NCI-H2196 treated with DMSO at 0.1 percent for 48 hours (cell line): ENCODE data around the gene RIPOR1.

Experiments
- DNase-seq: peaks from one replicate; lab custom pipeline; 2025; ENCODE audit not compliant: unreplicated experiment; lab: John Stamatoyannopoulos, UW

RIPOR1 gene

DNA sequence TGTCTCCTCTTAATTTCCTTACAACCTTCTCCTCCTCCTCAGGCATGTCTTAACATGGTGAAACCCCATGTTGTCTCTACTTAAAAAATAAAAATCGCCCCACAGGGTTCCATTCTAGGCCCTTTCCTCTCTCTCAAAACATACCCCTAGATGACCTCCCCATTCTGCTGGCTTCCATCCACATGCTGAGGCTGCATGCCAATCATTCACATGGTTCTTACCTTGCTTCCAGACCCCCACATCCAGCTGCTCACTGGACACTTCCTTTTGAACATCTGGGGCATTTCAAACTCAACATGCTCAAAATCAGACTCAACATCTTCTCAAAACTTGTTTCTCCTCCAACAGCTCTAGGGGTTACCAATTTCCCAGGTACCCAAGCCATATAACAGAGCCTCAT, 21.3 kb downstream of the RIPOR1 start:
- no peak for DNase-seq

- DNase-seq = no peak
These were observed 22.5 kb downstream of the RIPOR1 start for GRCh38 chr16:67551091-67551490.

- DNase-seq = no peak
These were observed 23.3 kb downstream of the RIPOR1 start for GRCh38 chr16:67551972-67552371.

DNA sequence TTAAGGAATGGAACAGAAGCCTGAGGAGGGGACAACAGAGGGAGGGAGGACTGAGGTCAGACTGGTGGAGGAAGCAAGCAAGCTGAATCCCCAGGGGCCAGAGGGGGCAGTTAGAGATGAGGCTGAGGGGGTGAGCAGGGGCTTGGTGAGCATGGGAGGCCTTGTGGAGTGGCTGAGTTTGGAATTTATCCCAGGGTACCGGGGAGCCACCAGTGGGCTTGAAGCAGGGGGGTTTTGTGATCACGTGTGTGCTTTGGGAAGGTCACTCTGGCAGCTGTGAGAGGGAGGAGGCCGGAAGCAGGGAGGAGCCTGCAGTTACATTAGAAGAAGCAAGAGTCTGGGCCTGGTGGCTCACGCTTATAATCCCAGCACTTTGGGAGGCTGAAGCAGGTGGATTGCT, 23.8 kb downstream of the RIPOR1 start:
- no peak for DNase-seq

- no peak for DNase-seq
These were observed 27.2 kb downstream of the RIPOR1 start for GRCh38 chr16:67555795-67556212.

GRCh38 chr16:67558859-67559258, 30.2 kb downstream of the RIPOR1 start:
- DNase-seq = no peak

DNA sequence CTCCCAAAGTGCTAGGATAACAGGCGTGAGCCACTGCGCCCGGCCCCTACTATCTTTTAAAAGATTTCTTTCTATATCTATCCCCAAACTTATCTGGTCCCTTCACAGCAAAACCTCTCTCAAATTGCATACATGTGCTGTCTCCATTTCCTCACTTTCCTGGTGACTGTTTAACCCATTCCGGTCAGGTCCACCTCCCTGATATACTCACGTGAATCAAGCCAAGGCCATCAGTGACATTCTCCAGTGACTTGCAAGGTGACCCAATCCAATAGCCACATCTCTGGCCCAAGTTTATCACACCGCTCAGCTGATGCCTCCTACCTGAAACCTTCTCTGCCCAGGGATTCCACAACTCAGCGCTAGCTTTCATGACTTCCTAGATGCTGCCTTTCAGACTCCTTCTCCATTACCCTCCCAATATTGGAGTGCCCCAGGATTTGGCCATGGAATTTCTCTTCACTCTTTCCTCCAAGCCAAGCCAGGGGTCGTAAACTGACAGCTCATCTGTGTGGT, 32.3 kb downstream of the RIPOR1 start:
- DNase-seq = no peak

DNA sequence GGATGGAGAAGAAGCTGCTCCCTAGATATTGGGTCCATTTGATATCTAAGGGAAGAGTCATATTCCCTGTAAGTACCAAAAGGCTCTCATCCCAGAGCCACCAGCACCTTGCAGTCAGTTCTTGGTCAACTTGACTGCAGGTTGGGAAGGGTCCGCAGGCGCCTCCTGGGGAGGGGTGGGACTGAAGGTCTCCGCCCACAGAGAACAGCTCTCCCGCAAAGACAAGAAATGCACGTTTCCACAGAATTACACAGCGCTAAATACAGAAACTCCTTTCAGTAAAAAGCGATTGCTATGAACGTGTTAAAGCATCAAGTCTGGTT, 32.8 kb downstream of the RIPOR1 start:
- DNase-seq = no peak

GRCh38 chr16:67561824-67562525, 33.3 kb downstream of the RIPOR1 start:
- peak; percentile 76 for DNase-seq

- peak; percentile 30 for DNase-seq
These were observed 33.9 kb downstream of the RIPOR1 start, which contains the start of gene CTCF for GRCh38 chr16:67562526-67562917. Gene CTCF (plus strand): TSS chr16:67562526. CDS start chr16:67610833, 48,307 bp downstream.

DNA sequence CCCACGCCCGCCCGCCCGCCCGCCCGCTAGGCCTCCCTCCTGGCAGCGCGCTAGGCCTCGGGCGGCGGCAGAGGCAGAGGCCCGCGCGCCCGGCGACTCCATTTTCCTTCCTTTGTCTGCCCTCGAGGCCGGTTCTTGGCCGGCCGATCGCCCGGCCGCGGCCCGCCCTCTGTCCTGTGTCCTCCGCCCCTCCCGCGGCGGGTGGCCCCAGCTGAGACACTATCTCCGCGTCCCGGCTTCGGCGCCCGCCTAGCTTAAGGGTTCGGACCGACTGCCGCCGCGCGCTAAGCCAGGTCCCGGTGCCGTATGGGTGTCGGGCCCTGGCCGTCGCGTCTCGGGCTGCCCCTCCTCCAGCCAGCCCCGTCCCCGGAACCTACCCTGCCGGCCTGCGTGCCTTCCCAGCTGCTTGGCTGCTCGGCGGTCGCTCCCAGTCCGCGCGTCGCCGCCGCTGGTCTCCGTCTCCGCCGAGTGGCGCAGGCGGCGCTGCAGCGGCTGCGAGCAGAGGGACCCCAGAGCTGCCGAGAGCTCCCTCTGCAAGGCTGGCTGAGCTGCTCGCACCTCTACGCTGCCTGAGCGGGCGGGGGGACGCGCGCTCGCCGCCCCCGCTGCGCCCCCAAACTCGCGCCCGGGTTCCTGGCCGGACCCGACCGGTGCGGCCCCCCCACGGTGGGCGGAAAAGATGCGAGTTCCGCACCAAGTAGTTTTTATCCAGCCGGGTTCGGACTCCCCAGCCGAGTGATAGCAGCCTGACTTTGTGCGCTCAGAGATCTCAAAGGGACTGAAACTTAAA, 34.5 kb downstream of the RIPOR1 start:
- no peak for DNase-seq

DNA sequence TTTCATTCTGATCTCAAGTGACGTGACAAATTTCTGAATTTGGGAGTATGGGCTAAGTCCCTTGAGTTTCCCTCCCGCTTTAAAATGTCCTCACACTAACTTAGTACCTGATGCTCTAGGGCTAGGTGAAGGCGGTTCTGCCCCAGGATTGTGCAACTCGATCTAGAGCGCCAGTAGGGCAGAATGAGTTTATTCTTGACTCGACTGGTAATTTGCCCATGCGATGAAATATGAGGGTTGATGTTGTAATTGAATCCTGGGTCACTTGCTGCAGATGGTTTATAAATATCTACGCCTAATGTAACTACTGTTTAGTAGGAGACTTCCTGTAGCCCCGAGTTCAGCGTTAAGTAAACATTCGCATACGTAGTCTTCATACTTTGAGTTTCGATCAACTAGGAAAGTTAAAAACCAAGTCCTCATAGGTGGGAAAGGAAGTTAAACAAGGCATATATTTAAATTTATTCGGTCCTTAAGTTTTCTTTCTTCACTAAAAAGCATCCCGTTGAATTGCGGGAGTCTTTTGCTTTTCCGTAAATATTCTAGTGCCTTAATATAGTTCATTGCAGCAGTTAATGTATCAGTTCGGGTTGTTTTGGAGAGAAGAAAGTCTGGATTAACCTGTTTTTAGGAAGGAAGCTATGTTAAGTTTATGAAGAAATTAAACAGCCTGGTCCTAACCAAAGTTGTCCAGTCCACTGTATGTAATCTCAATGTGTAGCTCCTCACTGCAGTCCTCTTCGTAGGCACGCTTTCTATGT, 35.3 kb downstream of the RIPOR1 start:
- no peak for DNase-seq

GRCh38 chr16:67565470-67566100, 37.0 kb downstream of the RIPOR1 start:
- no peak for DNase-seq

DNA sequence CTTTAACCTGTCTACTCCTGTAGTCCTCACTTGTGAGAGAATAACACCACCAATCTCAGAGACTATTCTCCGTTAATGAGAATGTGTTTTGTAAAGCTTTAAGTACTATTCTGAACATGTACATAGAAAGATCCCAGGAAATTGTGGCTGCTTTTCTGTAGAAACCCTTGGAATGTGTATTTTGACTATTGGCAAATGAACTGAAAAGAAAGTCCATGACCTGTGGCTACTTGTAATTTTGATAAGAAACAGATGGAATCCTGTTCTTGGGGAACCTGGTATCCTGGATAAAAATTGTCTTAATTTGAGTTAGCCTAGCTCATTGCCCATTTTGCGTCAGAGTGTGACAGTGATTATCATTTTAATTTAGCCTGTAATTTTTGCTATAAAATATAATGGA, 42.8 kb downstream of the RIPOR1 start:
- no peak for DNase-seq

- no peak for DNase-seq
These were observed 43.4 kb downstream of the RIPOR1 start for GRCh38 chr16:67571981-67572431.

DNA sequence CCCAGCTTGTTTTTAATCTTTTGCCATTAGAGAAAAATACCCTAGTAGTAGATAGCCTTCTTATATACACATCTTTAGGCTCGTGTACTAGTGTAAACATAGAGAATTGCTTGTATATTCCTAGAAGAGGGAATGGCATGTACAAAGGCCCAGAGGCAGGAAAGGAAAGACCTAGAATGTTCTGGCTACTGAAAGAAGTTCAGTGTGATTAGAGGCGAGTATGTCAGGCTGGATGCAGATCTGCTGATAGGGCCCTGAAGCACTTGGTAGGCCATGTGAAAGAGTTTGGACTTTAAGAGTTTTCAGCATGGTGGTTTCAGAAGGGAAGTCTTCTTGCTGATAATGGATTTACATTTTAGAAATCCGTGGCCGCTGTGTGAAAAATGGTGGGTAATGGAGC, 51.1 kb downstream of the RIPOR1 start:
- DNase-seq = no peak

DNA sequence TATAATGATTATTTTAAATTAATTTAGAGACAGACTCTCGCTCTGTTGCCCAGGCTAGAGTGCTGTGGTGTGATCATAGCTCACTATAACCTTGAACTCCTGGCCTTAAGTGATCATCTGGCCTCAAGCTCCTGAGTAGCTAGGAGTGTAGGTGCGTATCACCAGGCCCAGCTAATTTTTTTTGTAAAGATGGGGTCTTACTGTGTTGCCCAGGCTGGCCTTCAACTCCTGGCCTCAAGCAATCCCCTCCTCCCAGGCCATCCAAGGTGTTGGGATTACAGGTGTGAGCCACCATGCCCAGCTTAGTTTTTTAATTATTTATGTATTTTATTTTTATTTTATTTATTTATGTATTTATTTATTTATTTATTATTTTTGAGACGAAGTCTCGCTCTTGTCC, 51.6 kb downstream of the RIPOR1 start:
- DNase-seq = no peak

DNA sequence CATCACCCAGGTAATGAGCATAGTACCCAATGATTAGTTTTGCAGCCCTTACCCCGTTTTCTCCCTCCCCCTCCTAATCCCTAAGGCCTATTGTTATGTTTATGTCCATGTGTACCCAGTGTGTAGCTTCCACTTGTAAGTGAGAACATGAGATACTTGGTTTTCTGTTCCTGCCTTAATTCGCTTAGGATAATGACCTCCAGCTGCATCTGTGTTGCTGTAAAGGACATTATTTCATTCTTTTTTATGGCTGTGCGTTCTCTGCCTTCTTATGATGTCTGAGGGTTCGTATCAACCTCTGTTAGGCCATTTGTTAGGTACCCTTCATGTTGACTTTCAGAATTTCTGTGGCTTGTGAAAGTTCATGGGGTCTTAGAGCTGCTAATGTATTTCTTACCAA, 64.7 kb downstream of the RIPOR1 start:
- DNase-seq = no peak

- DNase-seq = no peak
These were observed 65.1 kb downstream of the RIPOR1 start for GRCh38 chr16:67593701-67594100.

GRCh38 chr16:67594256-67594915, 65.8 kb downstream of the RIPOR1 start:
- DNase-seq = no peak

GRCh38 chr16:67594956-67595355, 66.3 kb downstream of the RIPOR1 start:
- no peak for DNase-seq
